ENCODE results near the gene SLC24A3.

GRCh38 chr20:19712721-19713260, 500.3 kb downstream of the SLC24A3 start:
- TF ChIP-seq EZH2 (IDR thresholded peaks at IDR 0.05; ENCODE audit: insufficient read depth, poor library complexity, severe bottlenecking) (no peak), EZH2phosphoT487 (IDR thresholded peaks at IDR 0.05; ENCODE audit: insufficient read depth, low read depth) (no peak)
